ENCODE data around the gene EXO1.

GRCh38 chr1:241836941-241837340 lies 11.1 kb upstream of the EXO1 start:
- TF ChIP-seq, protein P1, sequence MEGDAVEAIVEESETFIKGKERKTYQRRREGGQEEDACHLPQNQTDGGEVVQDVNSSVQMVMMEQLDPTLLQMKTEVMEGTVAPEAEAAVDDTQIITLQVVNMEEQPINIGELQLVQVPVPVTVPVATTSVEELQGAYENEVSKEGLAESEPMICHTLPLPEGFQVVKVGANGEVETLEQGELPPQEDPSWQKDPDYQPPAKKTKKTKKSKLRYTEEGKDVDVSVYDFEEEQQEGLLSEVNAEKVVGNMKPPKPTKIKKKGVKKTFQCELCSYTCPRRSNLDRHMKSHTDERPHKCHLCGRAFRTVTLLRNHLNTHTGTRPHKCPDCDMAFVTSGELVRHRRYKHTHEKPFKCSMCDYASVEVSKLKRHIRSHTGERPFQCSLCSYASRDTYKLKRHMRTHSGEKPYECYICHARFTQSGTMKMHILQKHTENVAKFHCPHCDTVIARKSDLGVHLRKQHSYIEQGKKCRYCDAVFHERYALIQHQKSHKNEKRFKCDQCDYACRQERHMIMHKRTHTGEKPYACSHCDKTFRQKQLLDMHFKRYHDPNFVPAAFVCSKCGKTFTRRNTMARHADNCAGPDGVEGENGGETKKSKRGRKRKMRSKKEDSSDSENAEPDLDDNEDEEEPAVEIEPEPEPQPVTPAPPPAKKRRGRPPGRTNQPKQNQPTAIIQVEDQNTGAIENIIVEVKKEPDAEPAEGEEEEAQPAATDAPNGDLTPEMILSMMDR (IDR thresholded peaks at IDR 0.05) = no peak
- no peak for TF ChIP-seq POLR2A (IDR thresholded peaks at IDR 0.05)
